Keratinocyte (primary cell): ENCODE measurements around the gene SDK1. TPM values are rescaled to one million over a fixed set of nuclear protein-coding genes. Genes with fewer than 3 reads are reported as not detected.

Source experiments
- DNase-seq: peaks from one replicate; pipeline ENCODE4 v3.0.0-alpha.2; 2011; ENCODE audit warnings: low read depth, missing footprints, low spot score
- FAIRE-seq: peaks from 2 replicates; lab custom pipeline; 2011; peaks lifted over from hg19 to GRCh38; lab: Jason Lieb, UNC
- H2AFZ ChIP-seq: 2 replicates; pipeline ENCODE4 v1.6.0; 2012; ENCODE audit warnings: low read length, control low read depth, inconsistent platforms; ENCODE audit not compliant: control insufficient read depth
- H3K27ac ChIP-seq: 2 replicates; pipeline ENCODE4 v1.5.1; 2011; ENCODE audit warnings: low read length; ENCODE audit not compliant: control insufficient read depth, insufficient read depth
- H3K27me3 ChIP-seq: 3 replicates; pipeline ENCODE4 v1.6.0; 2011; ENCODE audit warnings: low read length; ENCODE audit not compliant: control insufficient read depth, insufficient read depth; ENCODE audit errors: extremely low read depth
- H3K36me3 ChIP-seq, 2 experiments: 2 replicates in 1 of 2; 3 replicates in 1 of 2; pipeline ENCODE4 v1.5.1; 2011; ENCODE audit warnings: low read length in 2 of 2, mild to moderate bottlenecking in 1 of 2; ENCODE audit not compliant: control insufficient read depth in 2 of 2, insufficient read depth in 2 of 2; ENCODE audit errors: extremely low read depth in 1 of 2
- H3K4me1 ChIP-seq: 3 replicates; pipeline ENCODE4 v1.5.1; 2011; ENCODE audit warnings: low read length; ENCODE audit not compliant: control insufficient read depth, insufficient read depth; ENCODE audit errors: extremely low read depth
- H3K4me2 ChIP-seq: 3 replicates; pipeline ENCODE4 v1.6.0; 2011; ENCODE audit warnings: low read depth, low read length; ENCODE audit not compliant: control insufficient read depth, insufficient read depth; ENCODE audit errors: extremely low read depth
- H3K4me3 ChIP-seq, 3 experiments: fragments of 200-600 bp in 1 of 3; sonication (generic) in 1 of 3; 2 replicates in 2 of 3; 3 replicates in 1 of 3; pipeline ENCODE4 v1.5.1; 2011 to 2016; ENCODE audit warnings: low read length in 3 of 3, mild to moderate bottlenecking in 3 of 3, control low read depth in 2 of 3, inconsistent platforms in 1 of 3, low read depth in 1 of 3, mixed read lengths in 1 of 3, mixed run types in 1 of 3, moderate library complexity in 1 of 3; ENCODE audit not compliant: control insufficient read depth in 2 of 3, insufficient read depth in 2 of 3; ENCODE audit errors: extremely low read depth in 1 of 3
- H3K79me2 ChIP-seq: 2 replicates; pipeline ENCODE4 v1.6.0; 2012; ENCODE audit warnings: low read length; ENCODE audit not compliant: control insufficient read depth, insufficient read depth
- H3K9ac ChIP-seq: 3 replicates; pipeline ENCODE4 v1.6.0; 2011; ENCODE audit warnings: low read length; ENCODE audit not compliant: control insufficient read depth, insufficient read depth; ENCODE audit errors: extremely low read depth
- H3K9me1 ChIP-seq: 3 replicates; pipeline ENCODE4 v1.6.0; 2011; ENCODE audit warnings: low read length; ENCODE audit not compliant: control insufficient read depth, insufficient read depth; ENCODE audit errors: extremely low read depth
- H3K9me3 ChIP-seq: 2 replicates; pipeline ENCODE4 v1.5.1; 2012; ENCODE audit warnings: low read depth, low read length; ENCODE audit not compliant: control insufficient read depth
- H4K20me1 ChIP-seq: 3 replicates; pipeline ENCODE4 v1.6.0; 2011; ENCODE audit warnings: low read length; ENCODE audit not compliant: control insufficient read depth, insufficient read depth; ENCODE audit errors: extremely low read depth
- CTCF ChIP-seq, 3 experiments: IDR thresholded peaks in 1 of 3; conservative IDR thresholded peaks in 1 of 3; optimal IDR thresholded peaks in 1 of 3; 2 replicates in 2 of 3; 3 replicates in 1 of 3; pipeline versions ENCODE3 to v1.5.1; 2011; ENCODE audit warnings: low read length in 3 of 3, mild to moderate bottlenecking in 3 of 3, moderate library complexity in 2 of 3, control low read depth in 1 of 3, inconsistent platforms in 1 of 3; ENCODE audit not compliant: insufficient read depth in 2 of 3; ENCODE audit errors: extremely low read depth in 1 of 3
- EZH2 ChIP-seq: IDR thresholded peaks from one replicate; pipeline ENCODE4 v1.6.1; 2012; ENCODE audit warnings: inconsistent platforms, mild to moderate bottlenecking, low read length, moderate library complexity
- dilution Hi-C: fragments of 300-500 bp; cut with MboI; formaldehyde crosslinking; loops from one replicate; pipeline ENCODE4 v1.7.0; 2020; ENCODE audit warnings: low sequenced_read_pairs; ENCODE audit not compliant: extremely low pct_ligation_motif_present
- polyA plus RNA-seq, 5 experiments: library from polyadenylated mRNA; depleted of rRNA in 3 of 5; stranded (reverse) in 3 of 5; stranded (forward) in 1 of 5; unstranded in 1 of 5; fragments of >200 nt; gene quantifications; 1 replicate in 1 of 5; 2 replicates in 3 of 5; 3 replicates in 1 of 5; pipeline versions ENCODE4 v1.2.1 to v1.2.3, GENCODE V29; 2011 to 2012; ENCODE audit warnings: missing spikeins in 2 of 5, low read depth in 1 of 5, low replicate concordance in 1 of 5

SDK1 gene
- polyA plus RNA-seq, 1 donor (not counting 4 experiments of a cell fraction or from before 2014, with no cell fraction given): 0.66 TPM

GRCh38 chr7:4163565-4164203, 862.6 kb downstream of the SDK1 start:
- dilution Hi-C loops: no loop called here
- Histone ChIP-seq H3K9me1 (no peaks in the 10 kb centered on the region), H4K20me1 (no peaks in the 10 kb centered on the region), H3K79me2 (no peaks in the 10 kb centered on the region), H3K4me1 (peaks cover 16% of the 10 kb centered on the region), H3K4me2 (no peak overlapping the region), H3K27me3 (no peaks in the 10 kb centered on the region), H3K4me3 (no peak overlapping the region), H3K36me3 (peaks cover 0 to 5% of the 10 kb centered on the region in 2 experiments), H3K9ac (no peak overlapping the region), H3K27ac (no peak overlapping the region), H2AFZ (no peak overlapping the region), H3K9me3 (no peaks in the 10 kb centered on the region)
- no peak for DNase-seq
- no peak for TF ChIP-seq EZH2
- no peak for TF ChIP-seq CTCF (optimal IDR thresholded peaks at IDR 0.05 in 1 of 3, IDR thresholded peaks at IDR 0.05 in 1 of 3, conservative IDR thresholded peaks at IDR 0.05 in 1 of 3; ENCODE audit: extremely low read depth in 1 of 3, insufficient read depth in 2 of 3, low read length in 3 of 3)
- no peak for FAIRE-seq

DNA sequence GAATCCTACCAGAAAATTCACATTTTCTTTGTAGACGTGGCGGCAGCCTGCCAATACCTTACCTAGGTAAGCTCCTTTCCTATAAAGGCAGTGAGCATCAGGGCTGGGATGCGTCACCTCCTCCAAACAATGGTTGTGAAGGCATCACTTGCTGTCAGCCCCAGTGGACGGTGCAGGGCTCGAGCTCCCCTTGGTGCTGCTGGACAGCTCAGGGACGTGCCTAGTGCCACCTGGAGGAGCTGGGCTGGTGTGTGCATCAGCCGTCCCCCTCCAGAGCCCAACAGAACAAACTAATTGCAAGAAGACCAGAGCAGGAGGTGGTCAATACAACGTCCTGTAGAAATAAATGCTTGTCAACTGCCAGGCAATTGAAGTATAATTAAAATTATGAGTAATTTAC, 863.5 kb downstream of the SDK1 start:
- dilution Hi-C loops: no loop called here
- Histone ChIP-seq H3K4me2 (no peak overlapping the region), H4K20me1 (no peaks in the 10 kb centered on the region), H3K9me1 (no peaks in the 10 kb centered on the region), H2AFZ (no peak overlapping the region), H3K4me1 (peaks cover 14% of the 10 kb centered on the region), H3K36me3 (peaks cover 0 to 5% of the 10 kb centered on the region in 2 experiments), H3K27ac (no peak overlapping the region), H3K9ac (no peak overlapping the region), H3K79me2 (no peaks in the 10 kb centered on the region), H3K9me3 (no peaks in the 10 kb centered on the region), H3K27me3 (no peaks in the 10 kb centered on the region), H3K4me3 (no peak overlapping the region)
- no peak for TF ChIP-seq CTCF (optimal IDR thresholded peaks at IDR 0.05 in 1 of 3, IDR thresholded peaks at IDR 0.05 in 1 of 3, conservative IDR thresholded peaks at IDR 0.05 in 1 of 3; ENCODE audit: extremely low read depth in 1 of 3, insufficient read depth in 2 of 3, low read length in 3 of 3)
- DNase-seq (no peak), FAIRE-seq (no peak)
